Left hindlimb (tissue), 1 donor: ENCODE data around the gene HADHA.

Experiments
- DNase-seq: peaks from one replicate; pipeline ENCODE4 v3.0.0-alpha.2; 2018

HADHA gene

GRCh38 chr2:26191316-26192159 is 52.9 kb downstream of the HADHA start:
- peak; percentile 21 for DNase-seq

- DNase-seq = no peak
Measured at GRCh38 chr2:26190369-26190768, 54.1 kb downstream of the HADHA start.

- DNase-seq = no peak
Measured at GRCh38 chr2:26189751-26190150, 54.7 kb downstream of the HADHA start.

- no peak for DNase-seq
Measured at GRCh38 chr2:26189123-26189522, 55.3 kb downstream of the HADHA start.

GRCh38 chr2:26187537-26188104 is 56.8 kb downstream of the HADHA start:
- peak; percentile 45 for DNase-seq

- no peak for DNase-seq
Measured at GRCh38 chr2:26187114-26187513, 57.3 kb downstream of the HADHA start.

- DNase-seq = no peak
Measured at GRCh38 chr2:26185954-26186770, 58.3 kb downstream of the HADHA start.

- DNase-seq = no peak
Measured at GRCh38 chr2:26185304-26185928, 59.0 kb downstream of the HADHA start.

GRCh38 chr2:26184555-26185303 is 59.7 kb downstream of the HADHA start:
- peak; percentile 90 for DNase-seq

- no peak for DNase-seq
Measured at GRCh38 chr2:26184121-26184520, 60.3 kb downstream of the HADHA start.

- DNase-seq = no peak
Measured at GRCh38 chr2:26182887-26183630, 61.4 kb downstream of the HADHA start.

GRCh38 chr2:26182441-26182840 is 62.0 kb downstream of the HADHA start:
- DNase-seq = no peak

GRCh38 chr2:26179446-26179913 is 65.0 kb downstream of the HADHA start:
- peak; percentile 55 for DNase-seq

GRCh38 chr2:26178746-26179436 is 65.5 kb downstream of the HADHA start:
- DNase-seq = peak; percentile 50

GRCh38 chr2:26178246-26178645 is 66.2 kb downstream of the HADHA start:
- no peak for DNase-seq

GRCh38 chr2:26177122-26177521 is 67.3 kb downstream of the HADHA start:
- no peak for DNase-seq

GRCh38 chr2:26176279-26176615 is 68.2 kb downstream of the HADHA start:
- DNase-seq = no peak

- no peak for DNase-seq
Measured at GRCh38 chr2:26175466-26176278, 68.8 kb downstream of the HADHA start.

- DNase-seq = no peak
Measured at GRCh38 chr2:26174691-26175465, 69.6 kb downstream of the HADHA start.
